ENCODE data around the gene LRMDA. TPM values are rescaled to one million over a fixed set of nuclear protein-coding genes. Genes with fewer than 3 reads are reported as not detected.
A peak's percentile ranks its signal among the peaks of the same experiment; 100 is the strongest.

The LRMDA gene
- total RNA-seq, 4 donors from 2014 or later: 0.88 to 14.1 (median 5.1) TPM; not detected in 1

- H3K27ac ChIP-seq: no peak overlapping the region
- no peak overlapping the region for H3K4me3 ChIP-seq
- no peak for TF ChIP-seq POLR2A (IDR thresholded peaks at IDR 0.05)
- TF ChIP-seq CTCF (IDR thresholded peaks at IDR 0.05): no peak
- intact Hi-C loops (cut with DNase I): no loop called here
- H3K4me1 ChIP-seq: peaks cover 0 to 2% (median 0%) of the 10 kb centered on the region in 3 donors
- H3K27me3 ChIP-seq: no peaks in the 10 kb centered on the region
- H3K36me3 ChIP-seq: no peaks in the 10 kb centered on the region
- no peak for DNase-seq
- no peaks in the 10 kb centered on the region for H3K9me3 ChIP-seq
Observed at GRCh38 chr10:75607576-75607975, 176.2 kb downstream of the LRMDA start.

- no peaks in the 10 kb centered on the region for H3K27me3 ChIP-seq
- WGBS, 2 donors: 0% methylated on average over 1 of the region's 1 CpG
- no peaks in the 10 kb centered on the region for H3K36me3 ChIP-seq
- no peaks in the 10 kb centered on the region for H3K9me3 ChIP-seq
- H3K4me1 ChIP-seq: peaks cover 0 to 25% (median 14%) of the 10 kb centered on the region in 3 donors
- no peak overlapping the region for H3K27ac ChIP-seq
- DNase-seq: no peak
- no peak overlapping the region for H3K4me3 ChIP-seq
- TF ChIP-seq CTCF (IDR thresholded peaks at IDR 0.05): no peak
- no peak for TF ChIP-seq POLR2A (IDR thresholded peaks at IDR 0.05)
- intact Hi-C loops (cut with DNase I): no loop called here
Observed at GRCh38 chr10:75610183-75610582, 178.8 kb downstream of the LRMDA start.

GRCh38 chr10:75611172-75611992 lies 180.0 kb downstream of the LRMDA start:
- H3K9me3 ChIP-seq: no peaks in the 10 kb centered on the region
- H3K4me1 ChIP-seq: peaks cover 0 to 25% (median 14%) of the 10 kb centered on the region in 3 donors
- TF ChIP-seq CTCF (IDR thresholded peaks at IDR 0.05): no peak
- TF ChIP-seq POLR2A (IDR thresholded peaks at IDR 0.05): no peak
- intact Hi-C loops (cut with DNase I): no loop called here
- H3K36me3 ChIP-seq: no peaks in the 10 kb centered on the region
- peak overlapping the region in 2 of 4 donors; percentile 30 to 49 for H3K27ac ChIP-seq
- 70 to 87% methylated on average over 7 of the region's 7 CpGs for WGBS, 2 donors
- H3K27me3 ChIP-seq: no peaks in the 10 kb centered on the region
- DNase-seq: no peak
- H3K4me3 ChIP-seq: no peak overlapping the region

DNA sequence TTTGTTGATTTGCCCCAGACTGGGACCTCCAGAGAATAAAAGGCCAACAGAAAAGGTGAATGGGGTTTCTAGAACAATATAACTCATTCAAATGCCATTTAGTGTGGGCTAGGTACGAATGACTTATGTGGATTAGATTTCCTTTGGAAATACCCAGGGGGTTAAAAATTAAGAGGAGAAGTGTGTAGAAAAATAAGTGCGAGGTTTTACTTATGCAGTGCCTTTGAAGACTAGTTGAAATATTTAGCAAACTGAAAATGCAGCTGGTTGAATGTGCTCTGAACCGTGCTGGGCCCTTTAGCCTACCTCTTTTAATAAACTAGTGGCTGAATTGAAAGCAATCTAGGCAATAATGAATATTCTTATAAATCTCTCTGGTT lies 180.6 kb downstream of the LRMDA start:
- intact Hi-C loops (cut with DNase I): no loop called here
- Histone ChIP-seq H3K9me3 (no peaks in the 10 kb centered on the region), H3K4me3 (no peak overlapping the region), H3K36me3 (no peaks in the 10 kb centered on the region), H3K4me1 (peaks cover 0 to 27% (median 17%) of the 10 kb centered on the region in 3 donors), H3K27ac (peak overlapping the region in 2 of 4 donors; percentile 30 to 49), H3K27me3 (no peaks in the 10 kb centered on the region)
- no peak for DNase-seq
- TF ChIP-seq POLR2A (IDR thresholded peaks at IDR 0.05): no peak
- TF ChIP-seq CTCF (IDR thresholded peaks at IDR 0.05): no peak
- 77 to 88% methylated on average over 3 of the region's 3 CpGs for WGBS, 2 donors

DNA sequence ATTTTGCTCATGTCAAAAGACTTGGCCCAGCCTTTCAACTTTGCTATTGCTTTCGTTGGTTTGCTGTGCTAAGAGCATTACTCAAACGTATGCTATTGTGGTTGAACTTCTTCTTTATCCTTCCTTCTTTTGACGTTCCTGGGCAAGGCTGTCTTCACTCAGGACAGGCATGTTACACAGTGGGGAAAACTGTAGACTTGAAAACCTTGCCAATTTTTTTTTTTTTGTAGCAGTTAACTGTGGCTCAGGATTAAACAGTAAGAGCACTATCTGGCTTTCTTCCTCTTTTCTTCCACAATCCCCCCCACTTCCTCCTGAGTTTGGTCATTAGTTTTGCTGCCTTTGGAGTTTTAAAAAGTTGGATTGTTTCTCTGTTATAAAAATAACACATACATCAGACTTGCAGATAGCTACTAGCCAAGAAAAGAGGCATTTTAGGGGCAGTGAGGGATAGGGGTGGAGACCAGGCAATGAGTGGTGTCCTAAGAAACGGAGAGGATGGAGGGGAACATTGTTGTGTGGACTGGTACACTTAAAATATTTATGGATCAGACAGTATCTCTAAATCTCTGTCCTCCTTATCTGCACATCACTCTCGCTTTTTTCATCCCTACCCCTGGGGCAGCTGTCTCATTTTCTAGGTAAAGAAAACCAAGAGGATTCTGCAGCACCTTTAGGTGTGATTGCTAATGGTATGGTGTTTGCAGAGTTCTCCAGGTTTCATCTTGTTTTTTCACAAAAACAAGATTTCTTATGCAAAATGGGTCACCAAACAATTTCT lies 181.7 kb downstream of the LRMDA start:
- H3K27ac ChIP-seq: peak overlapping the region in 2 of 4 donors; percentile 56 to 74
- no peak overlapping the region for H3K4me3 ChIP-seq
- peaks cover 0 to 30% (median 19%) of the 10 kb centered on the region in 3 donors for H3K4me1 ChIP-seq
- no peaks in the 10 kb centered on the region for H3K9me3 ChIP-seq
- no peaks in the 10 kb centered on the region for H3K36me3 ChIP-seq
- DNase-seq: no peak
- TF ChIP-seq CTCF (IDR thresholded peaks at IDR 0.05): no peak
- no peak for TF ChIP-seq POLR2A (IDR thresholded peaks at IDR 0.05)
- 19 to 33% methylated on average over 5 of the region's 5 CpGs for WGBS, 2 donors
- intact Hi-C loops (cut with DNase I): no loop called here
- no peaks in the 10 kb centered on the region for H3K27me3 ChIP-seq
